Activated CD4-positive, CD25-positive, alpha-beta regulatory T cell treated with anti-CD3 and anti-CD28 coated beads, Interleukin-2, amount 50 U/mL, for 24 hours (primary cell): ENCODE measurements around the gene IFT20.
"Not testable (repeated sequence)": the region's sequence is repeated elsewhere in the genome, so short reads cannot be mapped to it uniquely, and the experiment has no call there.

Experiments used
- ATAC-seq, 2 donors: fragments of 150-1000 bp; cut with Tn5 transposase; one replicate each; pipeline ENCODE4 v1.10.0; 2021; ENCODE audit warnings: mild to moderate bottlenecking in 1 of 2, moderate library complexity in 1 of 2

The IFT20 gene

GRCh38 chr17:28363776-28364650 lies 28.7 kb upstream of the IFT20 start:
- no peak for ATAC-seq

- no peak for ATAC-seq
Measured at GRCh38 chr17:28363186-28363585, 27.9 kb upstream of the IFT20 start.

DNA sequence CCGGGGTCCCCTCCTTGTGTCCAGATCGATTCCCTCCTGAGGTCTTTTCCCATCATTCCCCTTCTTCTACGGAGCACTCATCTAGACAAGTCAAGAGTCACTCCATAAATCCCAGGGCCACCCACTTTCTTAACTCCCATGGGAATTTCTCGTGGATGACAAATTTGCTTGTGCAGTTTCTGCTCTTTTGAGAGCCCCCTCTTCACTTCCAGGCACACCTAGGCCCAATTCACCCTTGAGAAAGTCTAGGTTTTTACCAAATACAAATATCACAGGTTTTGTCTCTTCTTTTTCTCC lies 22.6 kb upstream of the IFT20 start:
- ATAC-seq: no peak

- peak; percentile 99 for ATAC-seq
Measured at GRCh38 chr17:28357061-28357900, 22.0 kb upstream of the IFT20 start, which contains the start of gene POLDIP2. POLDIP2 (minus strand) TSS chr17:28357527; CDS start chr17:28357448, 79 bp downstream.

- ATAC-seq: no peak
Measured at GRCh38 chr17:28350271-28350670, 15.0 kb upstream of the IFT20 start.

- ATAC-seq: no peak
Measured at GRCh38 chr17:28348979-28349378, 13.7 kb upstream of the IFT20 start.

DNA sequence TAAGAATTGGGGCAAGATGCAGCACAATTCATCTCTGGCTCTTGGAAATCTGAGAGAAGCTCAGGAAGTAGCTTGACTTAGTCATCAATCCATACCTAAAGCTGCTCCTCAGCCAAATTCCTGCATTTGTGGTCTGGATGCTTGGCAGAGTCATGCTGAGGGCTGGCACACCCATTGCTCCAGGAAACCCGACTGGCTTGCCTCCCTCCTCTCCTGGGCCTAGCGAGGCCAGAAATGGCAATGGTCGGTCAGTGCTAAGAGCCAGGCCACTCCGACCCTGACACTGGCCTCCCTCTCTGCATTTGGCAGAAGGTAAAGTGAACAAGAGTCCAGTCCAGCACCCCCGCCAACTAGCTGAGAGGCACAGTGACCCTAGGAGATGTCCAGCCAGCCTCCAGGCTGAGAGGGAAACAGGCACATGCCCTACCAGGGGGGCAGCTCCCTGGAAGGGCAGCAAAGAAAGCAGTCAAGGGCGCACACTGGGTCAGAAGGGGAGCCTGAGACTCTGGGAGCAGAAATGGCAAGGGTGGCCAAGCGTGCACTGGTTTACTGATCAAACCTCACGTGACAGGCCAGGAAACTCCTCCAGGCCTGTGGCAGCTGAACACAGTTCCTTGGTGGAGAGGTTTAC lies 12.1 kb upstream of the IFT20 start:
- no peak for ATAC-seq

GRCh38 chr17:28346746-28347246 lies 11.5 kb upstream of the IFT20 start:
- ATAC-seq: no peak

DNA sequence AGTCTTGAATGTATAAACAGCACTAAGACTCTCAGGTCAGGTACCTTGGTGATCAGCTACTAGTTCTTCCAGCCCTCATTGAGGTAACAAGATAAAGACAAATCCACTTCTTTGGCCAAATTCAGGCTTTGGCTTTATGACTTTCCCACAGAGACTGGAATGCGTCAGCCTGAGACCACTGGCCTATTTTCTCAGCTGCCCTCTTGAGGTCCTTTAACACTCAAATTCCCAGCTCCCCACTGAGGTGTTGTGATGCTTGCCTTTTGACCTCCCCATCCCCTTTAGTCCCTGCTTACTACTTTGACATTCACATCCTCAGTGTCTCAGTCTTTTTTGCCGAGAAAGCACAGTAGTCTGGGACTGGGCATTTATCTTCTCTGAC lies 10.9 kb upstream of the IFT20 start:
- ATAC-seq: no peak

- ATAC-seq: no peak
Measured at GRCh38 chr17:28345419-28346198, 10.3 kb upstream of the IFT20 start.

DNA sequence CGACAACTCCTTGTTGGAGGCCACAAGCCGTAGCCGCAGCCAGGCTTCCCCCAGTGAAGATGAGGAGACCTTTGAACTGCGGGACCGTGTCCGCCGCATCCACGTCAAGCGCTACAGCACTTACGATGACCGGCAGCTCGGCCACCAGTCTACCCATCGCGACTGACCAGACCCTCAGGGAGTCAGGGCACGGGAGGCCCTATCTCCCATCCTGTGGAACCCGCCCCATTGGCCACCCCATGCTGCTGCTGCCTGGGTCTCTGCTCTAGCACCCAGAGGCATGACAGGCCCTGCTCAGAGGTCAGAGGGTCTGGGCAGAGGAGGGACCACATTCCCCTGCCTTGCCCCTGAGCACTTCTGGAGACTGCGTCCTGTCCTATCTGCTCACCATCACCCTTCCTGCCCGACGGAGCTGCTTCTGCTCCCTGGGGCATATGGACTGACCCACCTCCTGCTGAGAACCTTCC lies 9.2 kb upstream of the IFT20 start:
- ATAC-seq: no peak

DNA sequence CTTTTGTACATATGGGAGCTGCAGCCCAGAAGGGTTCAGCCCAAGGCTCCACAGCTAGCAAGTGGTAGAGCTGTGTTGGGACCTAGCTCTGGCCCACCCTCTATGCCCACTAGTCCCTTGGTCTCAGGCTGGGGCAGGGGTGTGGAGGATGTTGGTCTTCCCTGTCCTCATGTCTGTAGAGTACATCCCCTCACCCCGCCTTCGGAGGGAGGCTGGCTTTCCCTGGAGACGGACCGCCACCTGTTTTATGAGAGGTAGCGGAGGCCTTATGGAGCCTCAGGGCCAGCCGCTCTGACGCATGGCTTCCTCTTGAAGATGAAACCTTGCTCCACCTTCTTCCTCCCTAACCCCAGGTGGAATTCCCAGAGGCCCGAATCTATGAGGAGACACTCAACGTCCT lies 8.7 kb upstream of the IFT20 start:
- ATAC-seq: no peak

- no peak for ATAC-seq
Measured at GRCh38 chr17:28343491-28343932, 8.2 kb upstream of the IFT20 start.

GRCh38 chr17:28342313-28342712 lies 7.0 kb upstream of the IFT20 start:
- no peak for ATAC-seq

GRCh38 chr17:28341516-28341915 lies 6.2 kb upstream of the IFT20 start:
- no peak for ATAC-seq

DNA sequence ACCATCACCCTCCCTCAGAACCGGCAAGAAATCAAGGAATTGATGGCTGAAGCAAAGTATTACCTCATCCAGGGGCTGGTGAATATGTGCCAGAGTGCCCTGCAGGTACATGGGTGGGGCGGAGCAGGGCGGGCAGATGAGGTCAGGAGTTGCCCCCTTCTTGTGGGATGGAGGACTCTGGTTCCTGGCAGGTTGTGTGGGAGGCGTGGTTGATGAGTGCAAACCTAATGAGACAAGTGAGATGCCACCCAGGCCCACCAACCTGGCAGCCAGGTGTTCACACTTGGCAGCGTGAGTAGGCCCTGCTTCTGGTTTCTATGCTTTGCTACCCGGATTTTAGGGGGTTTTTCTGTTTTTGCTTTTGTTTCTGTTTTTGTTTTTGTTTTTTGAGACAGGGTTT lies 5.1 kb upstream of the IFT20 start:
- no peak for ATAC-seq

DNA sequence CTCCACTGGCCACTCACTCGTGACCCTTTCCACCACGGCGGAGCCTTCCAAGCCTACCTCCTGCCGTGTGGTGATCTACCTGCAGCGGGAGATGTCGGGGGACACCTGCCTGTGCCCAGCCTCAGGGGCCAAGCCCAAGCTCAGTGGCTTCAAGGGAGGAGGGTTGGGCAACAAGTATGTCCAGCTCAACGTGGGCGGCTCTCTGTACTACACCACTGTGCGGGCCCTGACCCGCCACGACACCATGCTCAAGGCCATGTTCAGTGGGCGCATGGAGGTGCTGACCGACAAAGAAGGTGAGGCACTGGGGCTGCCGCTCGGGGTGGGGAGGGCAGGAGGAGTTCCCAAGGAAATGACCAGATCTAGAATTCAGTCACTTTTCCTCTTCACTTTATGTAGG lies 4.2 kb upstream of the IFT20 start:
- ATAC-seq: no peak

DNA sequence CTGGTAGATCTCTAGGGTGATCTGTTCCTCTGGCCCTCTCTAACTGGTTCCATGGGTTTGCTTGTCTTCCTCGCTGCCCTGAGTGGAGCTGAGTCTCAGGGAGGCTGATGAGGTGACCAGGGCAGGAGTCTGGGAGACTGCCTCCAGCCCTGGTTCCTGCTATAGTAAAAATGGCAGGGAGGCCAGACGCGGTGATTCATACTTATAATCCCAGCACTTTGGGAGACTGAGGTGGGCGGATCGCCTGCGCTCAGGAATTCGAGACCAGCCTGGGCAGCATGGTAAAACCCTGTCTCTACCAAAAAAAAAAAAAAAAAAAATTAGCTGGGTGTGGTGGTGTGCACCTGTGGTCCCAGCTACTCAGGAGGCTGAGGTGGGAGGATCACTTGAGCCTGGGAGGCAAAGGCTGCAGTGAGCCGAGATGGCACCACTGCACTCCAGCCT lies 3.5 kb upstream of the IFT20 start:
- not testable (repeated sequence) for ATAC-seq

- ATAC-seq: no peak
Measured at GRCh38 chr17:28338056-28338768, 2.9 kb upstream of the IFT20 start.

- no peak for ATAC-seq
Measured at GRCh38 chr17:28335959-28336871, 943 bp upstream of the IFT20 start.
